Loucy (cell line): ENCODE data around the gene STPG3.

Experiments
- EZH2phosphoT487 ChIP-seq: fragments of 200-600 bp; IDR thresholded peaks from 2 replicates; pipeline ENCODE4 v1.6.1; 2018; ENCODE audit warnings: antibody characterized with exemption, mild to moderate bottlenecking, moderate library complexity, borderline replicate concordance
- TF ChIP-seq, protein P1 (sequence below): fragments of 200-600 bp; sonication (generic); conservative IDR thresholded peaks from 2 replicates; pipeline ENCODE4 v1.5.1; 2014; ENCODE audit warnings: mild to moderate bottlenecking, antibody characterized with exemption, low read length

DNA sequence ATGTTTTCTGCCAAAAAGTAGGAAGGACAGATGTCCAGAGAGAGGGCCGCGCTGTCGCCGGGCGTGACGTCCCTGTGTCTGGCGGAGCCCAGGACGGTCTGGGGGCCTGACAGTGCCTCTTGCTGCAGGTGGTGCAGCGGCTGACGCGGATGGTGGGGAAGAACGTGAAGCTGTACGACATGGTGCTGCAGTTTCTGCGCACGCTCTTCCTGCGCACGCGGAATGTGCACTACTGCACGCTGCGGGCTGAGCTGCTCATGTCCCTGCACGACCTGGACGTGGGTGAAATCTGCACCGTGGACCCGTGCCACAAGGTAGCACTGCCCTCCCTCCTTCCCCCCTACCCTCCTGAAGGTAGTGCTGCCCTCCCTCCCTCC is 11.8 kb downstream of the STPG3 start:
- TF ChIP-seq, protein P1, sequence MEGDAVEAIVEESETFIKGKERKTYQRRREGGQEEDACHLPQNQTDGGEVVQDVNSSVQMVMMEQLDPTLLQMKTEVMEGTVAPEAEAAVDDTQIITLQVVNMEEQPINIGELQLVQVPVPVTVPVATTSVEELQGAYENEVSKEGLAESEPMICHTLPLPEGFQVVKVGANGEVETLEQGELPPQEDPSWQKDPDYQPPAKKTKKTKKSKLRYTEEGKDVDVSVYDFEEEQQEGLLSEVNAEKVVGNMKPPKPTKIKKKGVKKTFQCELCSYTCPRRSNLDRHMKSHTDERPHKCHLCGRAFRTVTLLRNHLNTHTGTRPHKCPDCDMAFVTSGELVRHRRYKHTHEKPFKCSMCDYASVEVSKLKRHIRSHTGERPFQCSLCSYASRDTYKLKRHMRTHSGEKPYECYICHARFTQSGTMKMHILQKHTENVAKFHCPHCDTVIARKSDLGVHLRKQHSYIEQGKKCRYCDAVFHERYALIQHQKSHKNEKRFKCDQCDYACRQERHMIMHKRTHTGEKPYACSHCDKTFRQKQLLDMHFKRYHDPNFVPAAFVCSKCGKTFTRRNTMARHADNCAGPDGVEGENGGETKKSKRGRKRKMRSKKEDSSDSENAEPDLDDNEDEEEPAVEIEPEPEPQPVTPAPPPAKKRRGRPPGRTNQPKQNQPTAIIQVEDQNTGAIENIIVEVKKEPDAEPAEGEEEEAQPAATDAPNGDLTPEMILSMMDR, result no peak
- TF ChIP-seq EZH2phosphoT487, result no peak
